Measurements from ENCODE around the gene ITLN2.
"Not testable (repeated sequence)": the region's sequence is repeated elsewhere in the genome, so short reads cannot be mapped to it uniquely, and the experiment has no call there.

The ITLN2 gene

GRCh38 chr1:160904783-160905616 is 49.6 kb downstream of the ITLN2 start:
- no peak for DNase-seq

GRCh38 chr1:160902251-160902650 is 52.4 kb downstream of the ITLN2 start:
- not testable (repeated sequence) for DNase-seq

GRCh38 chr1:160901768-160902167 is 52.8 kb downstream of the ITLN2 start:
- DNase-seq = no peak

- not testable (repeated sequence) for DNase-seq
Measured at GRCh38 chr1:160900683-160901082, 53.9 kb downstream of the ITLN2 start.
